SK-N-SH (cell line): ENCODE data around the gene TULP4. TPM values are rescaled to one million over a fixed set of nuclear protein-coding genes. Genes with fewer than 3 reads are reported as not detected.
"Not testable (repeated sequence)": the region's sequence is repeated elsewhere in the genome, so short reads cannot be mapped to it uniquely, and the experiment has no call there.

Source experiments
- CTCF ChIA-PET: fragments of 300-600, 350-600 bp; formaldehyde crosslinking; extraction: SDS; loops from one replicate; lab custom pipeline; 2021; lab: Yijun Ruan, JAX
- POLR2A ChIA-PET: fragments of 350-600 bp; sonication (Branson Sonifier 250); formaldehyde crosslinking; extraction: SDS; loops from one replicate; lab custom pipeline; 2020; ENCODE audit warnings: antibody characterized with exemption, inconsistent platforms; lab: Yijun Ruan, JAX
- DNase-seq: peaks from one replicate; pipeline ENCODE4 v3.0.0; 2012
- H2AFZ ChIP-seq: fragments of 200-600 bp; sonication (generic); 2 replicates; pipeline ENCODE4 v1.8.1; 2016; ENCODE audit warnings: antibody characterized with exemption, mild to moderate bottlenecking, low read depth
- H3F3A ChIP-seq: fragments of 200-600 bp; sonication (generic); replicated peaks from 2 replicates; pipeline ENCODE3; 2016; ENCODE audit warnings: antibody characterized with exemption, mild to moderate bottlenecking; ENCODE audit not compliant: insufficient read depth
- H3K27ac ChIP-seq, 2 experiments: fragments of 200-500 bp in 1 of 2; fragments of 200-600 bp in 1 of 2; sonication (Bioruptor generic) in 1 of 2; sonication (generic), shearing (Covaris generic) in 1 of 2; 2 replicates each; pipeline versions ENCODE4 v1.5.1 to v1.6.1; 2014 to 2016; ENCODE audit warnings: low read depth in 2 of 2, inconsistent platforms in 1 of 2, low read length in 1 of 2, mild to moderate bottlenecking in 1 of 2, mixed read lengths in 1 of 2
- H3K27me3 ChIP-seq: fragments of 200-600 bp; sonication (generic), shearing (Covaris generic); 2 replicates; pipeline ENCODE4 v1.6.1; 2016; ENCODE audit warnings: mixed run types; ENCODE audit not compliant: insufficient read depth
- H3K36me3 ChIP-seq, 2 experiments: fragments of 200-500 bp in 1 of 2; fragments of 200-600 bp in 1 of 2; sonication (Bioruptor generic) in 1 of 2; sonication (generic) in 1 of 2; replicated peaks in 1 of 2; 2 replicates each; pipeline versions ENCODE3 to v1.5.1; 2014 to 2016; ENCODE audit warnings: low read length in 1 of 2, mild to moderate bottlenecking in 1 of 2; ENCODE audit not compliant: insufficient read depth in 2 of 2, control insufficient read depth in 1 of 2
- H3K4me1 ChIP-seq, 2 experiments: fragments of 200-500 bp in 1 of 2; fragments of 200-600 bp in 1 of 2; sonication (Bioruptor generic) in 1 of 2; sonication (generic), shearing (Covaris generic) in 1 of 2; 2 replicates each; pipeline versions ENCODE4 v1.5.1 to v1.6.1; 2014 to 2016; ENCODE audit warnings: low read depth in 1 of 2, low read length in 1 of 2, mixed run types in 1 of 2; ENCODE audit not compliant: insufficient read depth in 2 of 2, control insufficient read depth in 1 of 2
- H3K4me2 ChIP-seq: fragments of 200-600 bp; sonication (generic), shearing (Covaris generic); 2 replicates; pipeline ENCODE4 v1.6.1; 2017; ENCODE audit warnings: mixed run types
- H3K4me3 ChIP-seq, 2 experiments: fragments of 200-500 bp in 1 of 2; fragments of 200-600 bp in 1 of 2; sonication (Bioruptor generic) in 1 of 2; sonication (generic), shearing (Covaris generic) in 1 of 2; 2 replicates each; pipeline versions ENCODE4 v1.5.1 to v1.8.1; 2014 to 2016; ENCODE audit warnings: low read depth in 2 of 2, inconsistent platforms in 1 of 2, low read length in 1 of 2, mild to moderate bottlenecking in 1 of 2, mixed read lengths in 1 of 2, moderate library complexity in 1 of 2
- H3K79me2 ChIP-seq: fragments of 200-600 bp; sonication (generic); 2 replicates; pipeline ENCODE4 v1.8.1; 2017; ENCODE audit warnings: mild to moderate bottlenecking; ENCODE audit not compliant: insufficient read depth
- H3K9ac ChIP-seq: fragments of 200-600 bp; sonication (generic); 2 replicates; pipeline ENCODE4 v1.6.1; 2017; ENCODE audit warnings: mixed run types
- H3K9me2 ChIP-seq: fragments of 200-600 bp; sonication (generic); 2 replicates; pipeline ENCODE4 v1.6.1; 2017; ENCODE audit warnings: mixed run types
- H3K9me3 ChIP-seq: fragments of 200-600 bp; sonication (generic); 2 replicates; pipeline ENCODE4 v1.6.1; 2017; ENCODE audit warnings: mixed run types, mild to moderate bottlenecking, moderate library complexity
- H4K20me1 ChIP-seq: fragments of 200-600 bp; sonication (generic); 2 replicates; pipeline ENCODE4 v1.6.1; 2017; ENCODE audit warnings: mild to moderate bottlenecking, mixed run types; ENCODE audit not compliant: insufficient read depth
- CHD2 ChIP-seq: fragments of 150-350 bp; IDR thresholded peaks from 2 replicates; pipeline ENCODE4 v1.6.1; 2018; ENCODE audit warnings: low read length; ENCODE audit not compliant: partially characterized antibody
- FOSL2 ChIP-seq: IDR thresholded peaks from 2 replicates; pipeline ENCODE4 v1.4.0; 2012; ENCODE audit warnings: low read depth, mild to moderate bottlenecking, moderate library complexity, borderline replicate concordance
- REST ChIP-seq: IDR thresholded peaks from 2 replicates; pipeline ENCODE4 v1.6.1; 2012; ENCODE audit warnings: mild to moderate bottlenecking, low read depth, low read length, moderate library complexity
- SIN3A ChIP-seq: IDR thresholded peaks from 2 replicates; pipeline ENCODE4 v1.6.1; 2012; ENCODE audit warnings: low read depth, mild to moderate bottlenecking, low read length, moderate library complexity, borderline replicate concordance
- SMC3 ChIP-seq: IDR thresholded peaks from 2 replicates; pipeline ENCODE4 v1.6.1; 2012; ENCODE audit warnings: low read depth, low read length, improper control_type of control experiment
- TCF12 ChIP-seq: IDR thresholded peaks from 2 replicates; pipeline ENCODE4 v1.4.0; 2012
- YY1 ChIP-seq: IDR thresholded peaks from 2 replicates; pipeline ENCODE4 v1.4.0; 2012; ENCODE audit warnings: low read depth, mild to moderate bottlenecking
- ZBTB33 ChIP-seq: IDR thresholded peaks from 2 replicates; pipeline ENCODE4 v1.4.0; 2012; ENCODE audit warnings: low read depth, borderline replicate concordance
- WGBS: methylation state at CpG from one replicate; pipeline ENCODE4 v1.1.6; 2017; ENCODE audit warnings: low lambda C conversion rate; 5-methylcytosine and 5-hydroxymethylcytosine counted together
- polyA plus RNA-seq, 3 experiments: library from polyadenylated mRNA; depleted of rRNA; stranded (reverse); fragments of >200 nt; gene quantifications; 2 replicates each; pipeline ENCODE4 v1.2.3, GENCODE V29; 2012
- TF ChIP-seq, protein P1 (sequence below): fragments of 150-350 bp; IDR thresholded peaks from 2 replicates; pipeline ENCODE4 v1.6.1; 2016; ENCODE audit warnings: mild to moderate bottlenecking, low read depth, low read length

TULP4 gene
- polyA plus RNA-seq, 1 of the 3 experiments (the other 2 are of a cell fraction) = 5.9 TPM

DNA sequence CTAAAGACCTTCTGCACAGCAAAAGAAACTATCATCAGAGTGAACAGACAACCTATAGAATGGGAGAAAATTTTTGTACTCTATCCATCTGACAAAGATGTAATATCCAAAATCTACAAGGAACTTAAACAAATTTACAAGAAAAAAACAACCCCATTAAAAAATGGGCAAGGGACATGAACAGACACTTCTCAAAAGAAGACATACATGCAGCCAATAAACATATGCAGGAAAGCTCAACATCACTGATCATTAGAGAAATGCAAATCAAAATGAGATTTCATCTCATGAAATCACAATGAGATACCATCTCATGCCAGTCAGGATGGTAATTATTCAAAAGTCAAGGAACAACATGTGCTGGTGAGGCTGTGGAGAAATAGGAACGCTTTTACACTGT is 215.6 kb downstream of the TULP4 start:
- H3K4me1 ChIP-seq, H3K4me2 ChIP-seq, H3K9me2 ChIP-seq, H3K27me3 ChIP-seq, H3K9me3 ChIP-seq, H4K20me1 ChIP-seq, POLR2A ChIA-PET, H3K36me3 ChIP-seq, H2AFZ ChIP-seq, H3K4me3 ChIP-seq, H3K79me2 ChIP-seq, H3F3A ChIP-seq, H3K27ac ChIP-seq, DNase-seq, H3K9ac ChIP-seq: not testable (repeated sequence)
- 33% methylated on average over 1 of the region's 1 CpG for WGBS
- CTCF ChIA-PET = interaction anchor here (1.8 kb wide), 1 partner anchor 9 kb away, joined by 5 read pairs; no protein-coding TSS in a partner anchor

GRCh38 chr6:158528826-158529225 is 216.6 kb downstream of the TULP4 start:
- ChIA-PET POLR2A (no interaction called here), CTCF (interaction anchor here (1.8 kb wide), 1 partner anchor 308 kb away, joined by 6 read pairs; no protein-coding TSS in a partner anchor)
- Histone ChIP-seq H3K4me1 (no peaks in the 10 kb centered on the region), H3K4me2 (no peak overlapping the region), H3F3A (no peaks in the 10 kb centered on the region), H3K27ac (no peak overlapping the region), H3K36me3 (no peaks in the 10 kb centered on the region), H3K4me3 (no peak overlapping the region), H3K9me2 (no peaks in the 10 kb centered on the region), H3K79me2 (no peaks in the 10 kb centered on the region), H4K20me1 (no peaks in the 10 kb centered on the region), H3K9ac (no peak overlapping the region), H3K9me3 (peaks cover 8% of the 10 kb centered on the region; the same call in 1 of the 2 replicates), H3K27me3 (no peaks in the 10 kb centered on the region), H2AFZ (no peak overlapping the region)
- WGBS = 68% methylated on average over 6 of the region's 6 CpGs
- TF ChIP-seq CHD2 = no peak
- no peak for TF ChIP-seq FOSL2
- TF ChIP-seq TCF12 = no peak
- no peak for TF ChIP-seq SIN3A
- no peak for TF ChIP-seq ZBTB33
- TF ChIP-seq YY1 = no peak
- no peak for TF ChIP-seq SMC3
- no peak for TF ChIP-seq REST
- TF ChIP-seq, protein P1, sequence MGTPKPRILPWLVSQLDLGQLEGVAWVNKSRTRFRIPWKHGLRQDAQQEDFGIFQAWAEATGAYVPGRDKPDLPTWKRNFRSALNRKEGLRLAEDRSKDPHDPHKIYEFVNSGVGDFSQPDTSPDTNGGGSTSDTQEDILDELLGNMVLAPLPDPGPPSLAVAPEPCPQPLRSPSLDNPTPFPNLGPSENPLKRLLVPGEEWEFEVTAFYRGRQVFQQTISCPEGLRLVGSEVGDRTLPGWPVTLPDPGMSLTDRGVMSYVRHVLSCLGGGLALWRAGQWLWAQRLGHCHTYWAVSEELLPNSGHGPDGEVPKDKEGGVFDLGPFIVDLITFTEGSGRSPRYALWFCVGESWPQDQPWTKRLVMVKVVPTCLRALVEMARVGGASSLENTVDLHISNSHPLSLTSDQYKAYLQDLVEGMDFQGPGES = no peak
- DNase-seq = no peak
